RWPE2 (cell line): ENCODE measurements around the gene ARHGAP32.

Experiments used
- ATAC-seq: fragments of 200-7000 bp; cut with Tn5 transposase; 3 replicates; pipeline ENCODE4 v1.9.1; 2021; ENCODE audit warnings: low read depth
- DNase-seq: peaks from one replicate; pipeline ENCODE4 v3.0.0-alpha.2; 2020; ENCODE audit warnings: low spot score
- H3K27ac ChIP-seq: fragments of 450-650 bp; 2 replicates; pipeline ENCODE4 v1.5.1; 2017; ENCODE audit warnings: mild to moderate bottlenecking; ENCODE audit not compliant: poor library complexity, severe bottlenecking
- H3K27me3 ChIP-seq: fragments of 250-450 bp; sonication (Bioruptor Pico); 2 replicates; pipeline ENCODE4 v1.5.1; 2021; ENCODE audit warnings: mild to moderate bottlenecking, moderate library complexity; ENCODE audit not compliant: insufficient read depth, poor library complexity, severe bottlenecking
- H3K36me3 ChIP-seq: fragments of 250-450 bp; sonication (Bioruptor Pico); 2 replicates; pipeline ENCODE4 v1.5.1; 2020; ENCODE audit warnings: low read depth, mild to moderate bottlenecking, moderate library complexity
- H3K4me1 ChIP-seq: fragments of 250-450 bp; sonication (Bioruptor Pico); 2 replicates; pipeline ENCODE4 v1.5.1; 2021; ENCODE audit warnings: mild to moderate bottlenecking, moderate library complexity; ENCODE audit not compliant: insufficient read depth, poor library complexity, severe bottlenecking
- H3K4me3 ChIP-seq: fragments of 250-450 bp; sonication (Bioruptor Pico); 2 replicates; pipeline ENCODE4 v1.5.1; 2021; ENCODE audit warnings: mild to moderate bottlenecking, moderate library complexity; ENCODE audit not compliant: severe bottlenecking
- H3K9me3 ChIP-seq: fragments of 250-450 bp; sonication (Bioruptor Pico); 2 replicates; pipeline ENCODE4 v1.5.1; 2021; ENCODE audit warnings: mild to moderate bottlenecking, moderate library complexity; ENCODE audit not compliant: severe bottlenecking
- CTCF ChIP-seq: fragments of 450-650 bp; IDR thresholded peaks from one replicate; pipeline ENCODE4 v1.5.1; 2017; ENCODE audit warnings: mild to moderate bottlenecking, moderate library complexity; ENCODE audit not compliant: poor library complexity, severe bottlenecking

Gene ARHGAP32

GRCh38 chr11:129213261-129213660, 21.1 kb upstream of the ARHGAP32 start:
- Histone ChIP-seq H3K4me1 (no peaks in the 10 kb centered on the region), H3K4me3 (no peak overlapping the region), H3K27me3 (no peaks in the 10 kb centered on the region), H3K36me3 (no peaks in the 10 kb centered on the region), H3K27ac (no peak overlapping the region), H3K9me3 (no peaks in the 10 kb centered on the region)
- no peak for DNase-seq
- no peak for ATAC-seq
- TF ChIP-seq CTCF = no peak

DNA sequence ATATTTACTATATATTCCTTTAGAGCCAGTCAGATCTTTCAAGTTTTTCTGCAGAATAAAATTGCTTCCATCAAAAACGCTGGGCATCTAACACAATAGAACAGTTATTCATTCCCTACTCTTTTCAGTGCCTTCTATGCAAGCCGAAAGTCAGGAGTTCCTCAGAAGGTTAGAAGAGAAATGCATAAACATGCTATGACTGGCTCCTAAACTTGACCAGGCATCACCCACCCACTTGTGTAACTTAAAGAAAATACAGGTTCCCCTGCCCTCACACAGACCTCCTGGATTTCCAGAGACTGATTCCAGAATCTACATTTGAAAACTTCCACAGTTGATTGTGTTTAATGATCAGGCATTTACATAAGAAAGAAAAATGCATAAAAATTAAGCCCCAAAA, 19.3 kb upstream of the ARHGAP32 start:
- Histone ChIP-seq H3K9me3 (no peaks in the 10 kb centered on the region), H3K27me3 (no peaks in the 10 kb centered on the region), H3K36me3 (no peaks in the 10 kb centered on the region), H3K27ac (no peak overlapping the region), H3K4me1 (no peaks in the 10 kb centered on the region), H3K4me3 (no peak overlapping the region)
- TF ChIP-seq CTCF = no peak
- DNase-seq = no peak
- no peak for ATAC-seq

- ATAC-seq (no peak), DNase-seq (no peak)
- Histone ChIP-seq H3K36me3 (no peaks in the 10 kb centered on the region), H3K27ac (no peak overlapping the region), H3K4me3 (no peak overlapping the region), H3K9me3 (no peaks in the 10 kb centered on the region), H3K4me1 (no peaks in the 10 kb centered on the region), H3K27me3 (no peaks in the 10 kb centered on the region)
- TF ChIP-seq CTCF = no peak
Measured at GRCh38 chr11:129210831-129211181, 18.7 kb upstream of the ARHGAP32 start.

DNA sequence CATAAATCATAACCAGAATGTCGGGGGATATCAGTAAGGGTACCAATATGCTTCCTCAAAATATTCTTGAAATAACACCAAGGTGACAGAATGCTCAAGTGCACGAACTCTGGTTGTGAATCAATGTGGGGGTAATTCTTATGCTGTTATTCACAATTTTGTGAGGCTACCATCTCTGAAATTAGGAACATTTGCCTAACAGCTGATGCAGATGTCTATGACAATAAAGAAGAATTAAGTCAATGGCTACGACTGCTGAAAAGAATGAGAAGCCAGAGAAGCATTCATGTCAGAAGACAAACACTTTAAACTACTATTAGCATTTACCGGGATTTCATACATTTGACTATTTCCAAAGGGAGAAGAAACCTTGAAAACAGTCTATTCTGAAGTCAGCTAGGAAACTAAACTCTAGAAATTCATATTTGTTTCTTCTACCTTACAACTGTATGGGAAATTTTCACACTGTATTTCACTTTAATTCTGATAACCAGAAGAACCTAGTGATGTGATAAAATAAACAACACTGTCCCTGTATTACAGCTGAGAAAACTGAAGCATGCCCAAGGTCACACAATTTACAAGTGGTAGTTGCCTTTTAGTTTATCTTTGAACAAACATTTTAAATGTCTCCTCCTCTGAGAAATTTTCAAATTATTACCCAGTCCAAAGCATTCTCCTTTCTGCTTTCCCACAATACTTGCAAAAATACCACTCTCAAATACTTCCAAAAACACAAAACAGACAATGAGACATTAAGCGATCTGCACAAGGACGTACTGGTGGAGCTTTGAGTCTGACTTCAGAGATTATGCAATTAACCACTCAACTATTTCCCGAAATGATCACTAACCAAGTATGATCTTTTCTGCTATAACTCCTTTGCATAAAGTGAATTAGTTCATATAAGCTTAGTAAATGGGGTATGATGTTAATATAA, 18.0 kb upstream of the ARHGAP32 start:
- Histone ChIP-seq H3K27ac (no peak overlapping the region), H3K27me3 (no peaks in the 10 kb centered on the region), H3K4me1 (no peaks in the 10 kb centered on the region), H3K36me3 (no peaks in the 10 kb centered on the region), H3K4me3 (no peak overlapping the region), H3K9me3 (no peaks in the 10 kb centered on the region)
- DNase-seq (no peak), ATAC-seq (no peak)
- no peak for TF ChIP-seq CTCF

GRCh38 chr11:129208863-129209262, 16.7 kb upstream of the ARHGAP32 start:
- no peak for TF ChIP-seq CTCF
- H3K27me3 ChIP-seq = no peaks in the 10 kb centered on the region
- no peak for DNase-seq
- no peak overlapping the region for H3K4me3 ChIP-seq
- H3K36me3 ChIP-seq = no peaks in the 10 kb centered on the region
- H3K27ac ChIP-seq = no peak overlapping the region
- no peaks in the 10 kb centered on the region for H3K4me1 ChIP-seq
- no peak for ATAC-seq
- no peaks in the 10 kb centered on the region for H3K9me3 ChIP-seq
